HL-60 (cell line): Measurements from ENCODE around the gene ZNF672.

Source experiments
- DNase-seq, 2 experiments: peaks; one replicate each; pipeline ENCODE4 v3.0.0-alpha.2; 2010 to 2020; ENCODE audit warnings: low read depth in 1 of 2, low spot score in 1 of 2
- H3K27ac ChIP-seq: fragments of 250-450 bp; sonication (Bioruptor Pico); replicated peaks from 2 replicates; pipeline ENCODE4 v1.5.1; 2020; ENCODE audit warnings: mild to moderate bottlenecking, moderate library complexity
- H3K27me3 ChIP-seq: fragments of 250-450 bp; sonication (Bioruptor Pico); 2 replicates; pipeline ENCODE4 v1.5.1; 2021; ENCODE audit warnings: mild to moderate bottlenecking, moderate library complexity; ENCODE audit not compliant: insufficient read depth, poor library complexity, severe bottlenecking
- H3K4me3 ChIP-seq: replicated peaks from 2 replicates; pipeline ENCODE4 v1.5.1; 2011; ENCODE audit warnings: mild to moderate bottlenecking, control low read depth, low read length; ENCODE audit not compliant: insufficient read depth
- GABPA ChIP-seq: IDR thresholded peaks from 2 replicates; pipeline ENCODE4 v1.6.1; 2012; ENCODE audit warnings: low read depth
- POLR2AphosphoS5 ChIP-seq: IDR thresholded peaks from 2 replicates; pipeline ENCODE4 v1.6.1; 2012; ENCODE audit warnings: low read depth
- SPI1 ChIP-seq: IDR thresholded peaks from 2 replicates; pipeline ENCODE4 v1.6.1; 2012; ENCODE audit warnings: low read depth, mild to moderate bottlenecking, borderline replicate concordance
- TF ChIP-seq, protein P1 (sequence below): IDR thresholded peaks from 2 replicates; pipeline ENCODE4 v1.6.1; 2012; ENCODE audit warnings: low read depth; ENCODE audit not compliant: insufficient replicate concordance
- TF ChIP-seq, protein P2 (sequence below): IDR thresholded peaks from one replicate; pipeline ENCODE4 v1.5.1; 2011; ENCODE audit warnings: low read length, control low read depth, inconsistent platforms; ENCODE audit not compliant: insufficient read depth

The ZNF672 gene

DNA sequence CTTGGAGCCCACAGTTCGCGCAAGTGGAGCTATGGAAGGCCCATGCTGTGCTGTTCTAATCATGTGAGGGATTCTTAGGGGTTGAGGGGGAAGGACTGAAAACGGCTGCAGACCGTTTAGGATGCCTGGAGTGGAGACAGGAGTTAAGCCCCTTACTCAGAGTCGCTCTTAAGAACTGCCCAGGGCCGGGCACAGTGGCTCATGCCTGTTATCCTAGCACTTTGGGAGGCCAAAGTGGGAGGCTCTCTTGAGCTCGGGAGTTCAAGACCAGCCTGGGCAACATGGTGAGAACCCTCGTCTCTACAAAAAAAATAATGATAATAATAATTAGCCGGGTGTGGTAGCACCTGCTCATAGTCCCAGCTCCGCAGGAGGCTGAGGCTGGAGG lies 1.1 kb downstream of the ZNF672 start:
- Histone ChIP-seq H3K27ac (peak overlapping the region; percentile 97), H3K27me3 (no peaks in the 10 kb centered on the region), H3K4me3 (peak overlapping the region; percentile 90)
- DNase-seq: no peak
- TF ChIP-seq SPI1 (no peak), GABPA (no peak), POLR2AphosphoS5 (no peak)
- TF ChIP-seq, protein P1, sequence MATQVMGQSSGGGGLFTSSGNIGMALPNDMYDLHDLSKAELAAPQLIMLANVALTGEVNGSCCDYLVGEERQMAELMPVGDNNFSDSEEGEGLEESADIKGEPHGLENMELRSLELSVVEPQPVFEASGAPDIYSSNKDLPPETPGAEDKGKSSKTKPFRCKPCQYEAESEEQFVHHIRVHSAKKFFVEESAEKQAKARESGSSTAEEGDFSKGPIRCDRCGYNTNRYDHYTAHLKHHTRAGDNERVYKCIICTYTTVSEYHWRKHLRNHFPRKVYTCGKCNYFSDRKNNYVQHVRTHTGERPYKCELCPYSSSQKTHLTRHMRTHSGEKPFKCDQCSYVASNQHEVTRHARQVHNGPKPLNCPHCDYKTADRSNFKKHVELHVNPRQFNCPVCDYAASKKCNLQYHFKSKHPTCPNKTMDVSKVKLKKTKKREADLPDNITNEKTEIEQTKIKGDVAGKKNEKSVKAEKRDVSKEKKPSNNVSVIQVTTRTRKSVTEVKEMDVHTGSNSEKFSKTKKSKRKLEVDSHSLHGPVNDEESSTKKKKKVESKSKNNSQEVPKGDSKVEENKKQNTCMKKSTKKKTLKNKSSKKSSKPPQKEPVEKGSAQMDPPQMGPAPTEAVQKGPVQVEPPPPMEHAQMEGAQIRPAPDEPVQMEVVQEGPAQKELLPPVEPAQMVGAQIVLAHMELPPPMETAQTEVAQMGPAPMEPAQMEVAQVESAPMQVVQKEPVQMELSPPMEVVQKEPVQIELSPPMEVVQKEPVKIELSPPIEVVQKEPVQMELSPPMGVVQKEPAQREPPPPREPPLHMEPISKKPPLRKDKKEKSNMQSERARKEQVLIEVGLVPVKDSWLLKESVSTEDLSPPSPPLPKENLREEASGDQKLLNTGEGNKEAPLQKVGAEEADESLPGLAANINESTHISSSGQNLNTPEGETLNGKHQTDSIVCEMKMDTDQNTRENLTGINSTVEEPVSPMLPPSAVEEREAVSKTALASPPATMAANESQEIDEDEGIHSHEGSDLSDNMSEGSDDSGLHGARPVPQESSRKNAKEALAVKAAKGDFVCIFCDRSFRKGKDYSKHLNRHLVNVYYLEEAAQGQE: no peak
- TF ChIP-seq, protein P2, sequence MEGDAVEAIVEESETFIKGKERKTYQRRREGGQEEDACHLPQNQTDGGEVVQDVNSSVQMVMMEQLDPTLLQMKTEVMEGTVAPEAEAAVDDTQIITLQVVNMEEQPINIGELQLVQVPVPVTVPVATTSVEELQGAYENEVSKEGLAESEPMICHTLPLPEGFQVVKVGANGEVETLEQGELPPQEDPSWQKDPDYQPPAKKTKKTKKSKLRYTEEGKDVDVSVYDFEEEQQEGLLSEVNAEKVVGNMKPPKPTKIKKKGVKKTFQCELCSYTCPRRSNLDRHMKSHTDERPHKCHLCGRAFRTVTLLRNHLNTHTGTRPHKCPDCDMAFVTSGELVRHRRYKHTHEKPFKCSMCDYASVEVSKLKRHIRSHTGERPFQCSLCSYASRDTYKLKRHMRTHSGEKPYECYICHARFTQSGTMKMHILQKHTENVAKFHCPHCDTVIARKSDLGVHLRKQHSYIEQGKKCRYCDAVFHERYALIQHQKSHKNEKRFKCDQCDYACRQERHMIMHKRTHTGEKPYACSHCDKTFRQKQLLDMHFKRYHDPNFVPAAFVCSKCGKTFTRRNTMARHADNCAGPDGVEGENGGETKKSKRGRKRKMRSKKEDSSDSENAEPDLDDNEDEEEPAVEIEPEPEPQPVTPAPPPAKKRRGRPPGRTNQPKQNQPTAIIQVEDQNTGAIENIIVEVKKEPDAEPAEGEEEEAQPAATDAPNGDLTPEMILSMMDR: no peak

DNA sequence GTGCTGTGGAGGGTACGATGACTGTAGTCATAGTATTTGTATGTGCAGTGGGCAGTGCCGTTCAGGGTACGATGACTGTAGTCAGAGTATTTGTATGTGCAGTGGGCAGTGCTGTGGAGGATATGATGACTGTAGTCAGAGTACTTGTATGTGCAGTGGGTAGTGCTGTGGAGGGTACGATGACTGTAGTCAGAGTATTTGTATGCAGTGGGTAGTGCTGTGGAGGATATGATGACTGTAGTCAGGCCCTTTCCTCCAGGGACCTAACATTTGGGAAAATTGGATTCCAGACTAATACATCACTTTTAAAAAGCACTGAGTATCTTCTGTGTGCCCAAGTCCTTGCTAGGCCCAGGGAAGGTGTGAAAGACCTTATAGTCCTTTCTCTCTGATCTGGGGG lies 2.9 kb downstream of the ZNF672 start:
- no peak for DNase-seq
- Histone ChIP-seq H3K27me3 (no peaks in the 10 kb centered on the region), H3K27ac (no peak overlapping the region), H3K4me3 (no peak overlapping the region)
- TF ChIP-seq, protein P1: no peak
- TF ChIP-seq GABPA: no peak
- TF ChIP-seq POLR2AphosphoS5: no peak
- no peak for TF ChIP-seq SPI1
- TF ChIP-seq, protein P2: no peak

- peak in 1 of 2 experiments; percentile 63 for DNase-seq
- TF ChIP-seq, protein P1: no peak
- TF ChIP-seq, protein P2: peak; percentile 44
- Histone ChIP-seq H3K27ac (no peak overlapping the region), H3K27me3 (no peaks in the 10 kb centered on the region), H3K4me3 (no peak overlapping the region)
Measured at GRCh38 chr1:248841702-248842395, 3.8 kb downstream of the ZNF672 start.
